Measurements from ENCODE around the gene MAPK6.

- no peak for TF ChIP-seq EZH2 (IDR thresholded peaks at IDR 0.05; ENCODE audit: borderline replicate concordance, low read depth, low read length, poor library complexity, severe bottlenecking)
- TF ChIP-seq, protein P1, sequence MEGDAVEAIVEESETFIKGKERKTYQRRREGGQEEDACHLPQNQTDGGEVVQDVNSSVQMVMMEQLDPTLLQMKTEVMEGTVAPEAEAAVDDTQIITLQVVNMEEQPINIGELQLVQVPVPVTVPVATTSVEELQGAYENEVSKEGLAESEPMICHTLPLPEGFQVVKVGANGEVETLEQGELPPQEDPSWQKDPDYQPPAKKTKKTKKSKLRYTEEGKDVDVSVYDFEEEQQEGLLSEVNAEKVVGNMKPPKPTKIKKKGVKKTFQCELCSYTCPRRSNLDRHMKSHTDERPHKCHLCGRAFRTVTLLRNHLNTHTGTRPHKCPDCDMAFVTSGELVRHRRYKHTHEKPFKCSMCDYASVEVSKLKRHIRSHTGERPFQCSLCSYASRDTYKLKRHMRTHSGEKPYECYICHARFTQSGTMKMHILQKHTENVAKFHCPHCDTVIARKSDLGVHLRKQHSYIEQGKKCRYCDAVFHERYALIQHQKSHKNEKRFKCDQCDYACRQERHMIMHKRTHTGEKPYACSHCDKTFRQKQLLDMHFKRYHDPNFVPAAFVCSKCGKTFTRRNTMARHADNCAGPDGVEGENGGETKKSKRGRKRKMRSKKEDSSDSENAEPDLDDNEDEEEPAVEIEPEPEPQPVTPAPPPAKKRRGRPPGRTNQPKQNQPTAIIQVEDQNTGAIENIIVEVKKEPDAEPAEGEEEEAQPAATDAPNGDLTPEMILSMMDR (conservative IDR thresholded peaks at IDR 0.05; ENCODE audit: low read depth, low read length), result no peak
Observed at GRCh38 chr15:52003710-52004109, 15.3 kb upstream of the MAPK6 start.
